MM.1S (cell line): ENCODE results near the gene SERPINB4.

Experiments
- CTCF ChIP-seq: fragments of 300-600 bp; sonication (generic); IDR thresholded peaks from 2 replicates; pipeline ENCODE4 v1.5.1; 2016; ENCODE audit warnings: antibody characterized with exemption, low read length, mixed read lengths
- EZH2 ChIP-seq: fragments of 300-600 bp; sonication (generic); optimal IDR thresholded peaks from 2 replicates; pipeline ENCODE3; 2017; ENCODE audit warnings: low read depth, mild to moderate bottlenecking, antibody characterized with exemption, low read length, mixed read lengths

GRCh38 chr18:63603772-63604171 lies 40.3 kb downstream of the SERPINB4 start:
- no peak for TF ChIP-seq EZH2
- no peak for TF ChIP-seq CTCF
